RCC 7860 (cell line): Measurements from ENCODE around the gene OVAAL.

ENCODE experiments used
- DNase-seq: peaks from one replicate; pipeline ENCODE4 v3.0.0-alpha.2; 2015; ENCODE audit warnings: low spot score
- FAIRE-seq: peaks from 2 replicates; lab custom pipeline; 2012; peaks lifted over from hg19 to GRCh38; lab: Jason Lieb, UNC

The OVAAL gene

GRCh38 chr1:180603223-180603849 is 44.6 kb downstream of the OVAAL start:
- no peak for FAIRE-seq
- no peak for DNase-seq

- DNase-seq (no peak), FAIRE-seq (no peak)
Observed at GRCh38 chr1:180603850-180604226, 45.1 kb downstream of the OVAAL start.

- FAIRE-seq (no peak), DNase-seq (no peak)
Observed at GRCh38 chr1:180606155-180606554, 47.4 kb downstream of the OVAAL start.

GRCh38 chr1:180609643-180610555 is 51.1 kb downstream of the OVAAL start:
- no peak for FAIRE-seq
- no peak for DNase-seq

- DNase-seq = no peak
- no peak for FAIRE-seq
Observed at GRCh38 chr1:180610556-180611015, 51.8 kb downstream of the OVAAL start.

- DNase-seq = no peak
- no peak for FAIRE-seq
Observed at GRCh38 chr1:180611016-180611930, 52.5 kb downstream of the OVAAL start.

GRCh38 chr1:180612632-180613031 is 53.9 kb downstream of the OVAAL start:
- FAIRE-seq (no peak), DNase-seq (no peak)

- FAIRE-seq (no peak), DNase-seq (no peak)
Observed at GRCh38 chr1:180614730-180615129, 56.0 kb downstream of the OVAAL start.

- FAIRE-seq = no peak
- no peak for DNase-seq
Observed at GRCh38 chr1:180615493-180616290, 56.9 kb downstream of the OVAAL start.
